Stimulated activated naive CD8-positive, alpha-beta T cell treated with anti-CD3 and anti-CD28 coated beads, Interleukin-15, Interleukin-2, amounts not matched to agents 100 U/mL and 50 U/mL, for 24 hours (primary cell): ENCODE results near the gene RHBDL1.

Experiments used
- ATAC-seq: fragments of 150-1000 bp; cut with Tn5 transposase; one replicate; pipeline ENCODE4 v1.10.0; 2021
- DNase-seq: peaks from one replicate; pipeline ENCODE4 v3.0.0; 2021

The RHBDL1 gene

GRCh38 chr16:637081-638018 lies 38.1 kb upstream of the RHBDL1 start:
- ATAC-seq (peak; percentile 55), DNase-seq (peak; percentile 93)

DNA sequence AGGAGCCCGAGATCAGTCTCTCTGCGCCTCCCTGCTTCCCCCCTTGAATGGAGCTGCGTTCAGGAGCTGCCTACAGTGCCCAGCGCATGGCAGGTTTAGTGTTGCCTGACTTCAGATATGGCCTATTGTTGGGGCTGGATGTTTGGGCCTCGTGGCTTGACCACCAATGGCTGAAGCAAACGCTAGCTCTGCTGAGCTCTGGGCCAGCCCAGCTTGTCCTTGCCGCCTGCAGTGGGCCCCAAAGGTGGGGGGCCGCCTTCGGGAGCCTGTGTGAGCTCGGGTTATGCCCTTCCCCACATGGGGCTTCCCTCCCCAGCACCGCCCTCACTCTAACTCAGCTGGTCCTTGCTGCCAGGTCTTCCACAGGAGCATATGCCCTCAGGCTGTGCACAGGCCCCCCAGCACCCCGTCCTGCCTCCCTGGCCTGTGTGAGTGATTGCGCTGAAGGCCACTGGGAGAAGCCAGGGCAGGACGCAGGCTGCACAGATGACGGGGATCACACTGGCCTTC lies 37.4 kb upstream of the RHBDL1 start:
- DNase-seq (no peak), ATAC-seq (no peak)

- DNase-seq (no peak), ATAC-seq (no peak)
These were observed 36.6 kb upstream of the RHBDL1 start for GRCh38 chr16:638836-639235.

DNA sequence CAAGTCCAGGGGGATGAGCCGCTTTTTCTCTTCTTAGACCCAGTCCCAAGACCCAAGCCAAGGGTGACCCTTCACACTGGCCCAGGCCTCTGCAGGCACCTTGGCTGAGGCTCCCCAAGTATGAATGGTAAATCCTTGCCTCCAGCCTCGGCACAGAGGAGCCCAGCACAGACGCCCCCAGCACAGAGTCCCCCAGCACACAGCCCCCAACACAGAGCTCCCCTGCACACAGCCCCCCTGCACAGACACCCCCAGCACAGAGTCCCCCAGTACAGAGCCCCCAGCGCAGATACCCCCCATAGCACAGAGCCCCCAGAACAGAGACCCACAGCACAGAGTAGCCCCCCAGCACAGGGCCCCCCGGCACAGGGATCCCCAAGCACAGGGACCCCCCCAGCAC lies 34.9 kb upstream of the RHBDL1 start:
- ATAC-seq (no peak), DNase-seq (no peak)

- DNase-seq = peak; percentile 86
- ATAC-seq = peak; percentile 67
These were observed 33.9 kb upstream of the RHBDL1 start, which contains the start of gene MCRIP2 for GRCh38 chr16:641326-642188. TSS of gene MCRIP2 (plus strand) at chr16:641828. CDS start at chr16:641992, 164 bp downstream.

DNA sequence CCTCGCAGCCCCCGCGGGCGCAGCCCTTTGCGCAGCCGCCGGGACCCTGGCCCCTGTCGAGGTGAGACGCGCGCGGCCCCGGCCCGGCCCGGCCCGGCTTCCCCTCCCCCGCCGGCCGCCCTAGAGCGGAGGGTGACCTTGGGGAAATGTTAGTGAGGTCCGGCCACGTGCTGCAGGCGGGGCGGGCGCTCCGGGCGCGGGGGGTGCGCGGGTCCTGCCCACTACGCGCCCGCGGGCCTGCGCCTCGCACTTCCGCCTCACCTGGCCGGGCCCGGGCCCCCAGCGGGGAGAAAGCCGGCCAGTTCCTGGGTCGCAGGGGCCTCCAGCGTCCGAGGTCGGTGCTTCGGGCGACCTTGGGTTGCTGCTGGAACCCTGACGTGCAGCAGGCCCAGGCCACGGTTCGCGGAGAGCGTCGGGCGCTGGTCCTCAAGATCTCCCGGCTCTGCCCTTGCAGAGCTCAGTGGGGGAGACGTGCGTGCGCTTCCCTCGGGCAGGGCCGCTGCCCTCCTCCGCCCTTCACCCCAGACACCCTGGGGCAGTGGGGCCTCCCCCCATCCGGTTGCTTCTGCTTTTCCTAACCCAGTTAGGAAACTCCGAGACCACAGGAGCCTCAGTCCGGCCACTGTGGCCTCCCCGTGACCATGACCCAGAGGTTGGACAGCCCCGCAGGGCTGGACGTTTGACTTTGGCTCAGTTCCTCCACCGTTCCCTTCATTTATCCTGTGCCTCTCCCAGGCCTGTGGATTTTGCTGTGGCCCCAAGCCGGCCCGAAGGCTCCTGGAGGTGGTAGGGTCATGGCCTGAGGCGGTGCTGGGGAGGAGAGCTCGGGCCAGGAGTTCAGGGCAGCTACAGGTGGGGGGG lies 33.1 kb upstream of the RHBDL1 start:
- ATAC-seq (peak; percentile 42), DNase-seq (peak; percentile 63)

DNA sequence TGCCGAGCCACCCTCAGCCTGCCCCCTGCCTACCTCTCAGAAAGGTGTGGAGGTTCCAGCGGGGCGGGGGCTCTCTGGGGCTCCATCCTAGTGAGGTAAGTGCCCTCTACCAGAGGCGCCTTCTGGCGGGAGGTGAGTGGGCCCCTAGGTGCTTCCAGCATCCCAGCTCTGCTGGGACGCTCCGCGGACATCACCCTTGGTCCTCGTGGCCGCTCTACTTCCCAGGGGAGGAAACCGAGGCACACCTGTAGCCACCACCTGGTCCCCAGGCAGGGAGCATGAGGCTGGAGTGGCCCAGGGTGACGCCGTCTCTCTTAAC lies 32.5 kb upstream of the RHBDL1 start:
- ATAC-seq (no peak), DNase-seq (no peak)

DNA sequence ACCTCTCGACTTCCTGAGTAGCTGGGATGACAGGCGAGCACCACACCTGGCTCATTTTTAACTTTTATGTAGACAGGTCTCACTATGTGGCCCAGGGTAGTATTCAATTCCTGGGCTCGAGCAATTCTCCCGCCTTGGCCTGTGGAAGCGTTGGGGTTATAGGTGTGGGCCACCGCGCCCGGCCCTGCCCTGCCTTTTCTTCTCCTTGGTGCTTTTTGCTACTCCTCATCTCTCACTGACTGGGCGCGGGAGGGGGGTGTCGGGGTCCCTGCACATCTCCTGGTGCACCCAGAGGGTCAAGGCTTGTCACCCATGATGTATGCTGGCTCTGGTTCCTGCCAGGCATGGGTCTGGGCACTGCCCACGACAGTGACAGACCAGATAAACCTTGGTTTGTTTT lies 30.9 kb upstream of the RHBDL1 start:
- DNase-seq (no peak), ATAC-seq (no peak)

GRCh38 chr16:645852-646678 lies 29.4 kb upstream of the RHBDL1 start:
- no peak for ATAC-seq
- DNase-seq = no peak

GRCh38 chr16:646679-647172 lies 28.7 kb upstream of the RHBDL1 start:
- DNase-seq = no peak

GRCh38 chr16:647173-647902 lies 28.1 kb upstream of the RHBDL1 start:
- DNase-seq = no peak
- no peak for ATAC-seq

More at GRCh38 chr16:646679-647172, 28.7 kb upstream of the RHBDL1 start:
- ATAC-seq = no peak

DNA sequence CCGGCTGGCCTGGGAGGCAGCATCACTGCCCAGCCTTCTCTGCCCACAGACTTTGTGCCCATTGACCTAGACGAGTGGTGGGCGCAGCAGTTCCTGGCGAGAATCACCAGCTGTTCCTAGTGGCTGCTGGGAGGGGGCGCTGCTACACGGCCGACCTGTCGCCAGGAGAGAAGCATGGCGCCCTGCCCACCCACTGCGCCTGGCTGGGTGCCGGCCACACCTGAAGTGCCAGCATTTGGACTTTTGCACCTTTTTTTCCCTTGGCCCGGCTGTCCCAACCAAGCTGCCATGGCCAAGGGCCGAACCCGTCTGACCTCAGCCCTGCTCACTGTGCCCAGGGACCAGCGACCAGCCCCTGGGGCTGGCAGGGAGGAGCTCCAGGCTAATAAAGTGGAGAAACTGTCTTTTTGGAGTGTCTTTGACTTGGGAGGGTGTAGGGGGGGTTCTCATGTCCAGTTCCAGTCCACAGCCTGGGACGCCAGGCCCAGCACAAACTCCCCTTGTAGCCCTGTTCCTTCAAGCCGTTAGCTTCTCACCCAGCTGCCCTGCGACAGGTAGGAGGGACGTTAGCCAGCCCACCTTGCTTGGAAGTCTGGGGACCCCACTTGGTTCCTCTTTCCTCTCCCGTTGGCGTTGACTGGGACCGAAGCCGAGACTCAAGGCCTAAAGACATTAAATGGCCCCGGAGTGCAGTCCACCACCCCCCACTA lies 27.2 kb upstream of the RHBDL1 start:
- DNase-seq (peak; percentile 78), ATAC-seq (peak; percentile 16)

DNA sequence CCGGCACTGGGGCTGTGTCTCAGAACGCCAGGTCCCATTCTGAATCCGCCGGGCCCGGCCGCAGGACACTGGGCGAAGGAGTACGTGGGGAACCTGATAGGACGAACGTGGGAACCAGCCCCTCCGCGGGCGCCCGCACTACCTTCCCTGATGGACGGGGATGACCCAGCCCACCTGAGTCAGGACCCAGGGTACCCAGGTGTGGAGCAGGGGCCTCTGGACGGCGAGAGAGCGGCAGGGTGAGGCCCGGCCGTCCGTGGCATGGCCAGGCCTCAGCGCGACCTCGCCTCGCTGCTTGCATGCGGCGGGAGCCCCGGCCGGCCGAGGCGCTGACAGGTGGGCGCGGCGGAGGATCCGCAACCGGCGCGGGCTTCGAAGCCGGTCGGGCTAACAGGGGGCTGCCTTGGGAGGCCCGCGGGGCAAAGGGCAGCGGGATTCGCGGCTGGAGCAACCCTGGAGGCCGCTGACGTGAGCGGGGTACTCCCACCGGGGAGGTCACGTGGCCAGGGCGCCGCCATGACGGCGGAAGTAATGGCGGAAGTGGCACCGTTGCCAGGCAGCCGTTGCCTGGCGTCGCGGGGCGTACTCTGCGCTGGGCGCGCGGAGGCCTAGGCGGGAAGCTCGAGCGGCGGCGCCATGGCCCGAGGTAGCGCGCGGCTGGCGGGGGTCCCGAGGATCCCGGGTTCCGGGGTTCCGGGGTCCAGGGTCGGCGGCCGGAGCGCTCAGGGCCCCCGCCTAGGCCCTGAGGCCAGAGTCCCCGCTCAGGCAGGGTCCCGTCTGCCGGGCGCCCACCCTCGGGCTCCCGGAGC lies 26.5 kb upstream of the RHBDL1 start, which contains the start of gene WDR90:
Gene WDR90 (plus strand): TSS at position 585 of the 809 bp plus-strand sequence. CDS start 52 bp downstream, at position 637.
- peak; percentile 96 for DNase-seq

DNA sequence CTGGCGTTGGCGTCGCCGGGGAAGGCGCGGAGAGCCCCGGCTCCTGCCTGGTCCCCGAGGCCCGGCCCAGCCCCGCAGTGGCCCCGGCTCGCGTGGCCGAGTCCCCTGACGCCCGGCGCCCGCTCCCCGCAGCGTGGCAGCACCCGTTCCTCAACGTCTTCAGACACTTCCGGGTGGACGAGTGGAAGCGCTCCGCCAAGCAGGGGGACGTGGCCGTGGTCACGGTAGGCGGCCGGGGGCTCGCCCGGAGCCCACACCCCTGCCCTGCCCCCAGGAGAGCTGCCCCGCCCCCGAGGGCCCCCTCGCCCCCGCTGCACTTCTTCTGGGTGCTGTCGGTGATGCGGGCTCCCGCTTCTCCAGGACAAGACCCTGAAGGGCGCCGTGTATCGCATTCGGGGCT lies 25.8 kb upstream of the RHBDL1 start:
- ATAC-seq = no peak
- DNase-seq = peak; percentile 41

More for the DNA sequence above, 26.5 kb upstream of the RHBDL1 start, which contains the start of gene WDR90:
- peak; percentile 89 for ATAC-seq

DNA sequence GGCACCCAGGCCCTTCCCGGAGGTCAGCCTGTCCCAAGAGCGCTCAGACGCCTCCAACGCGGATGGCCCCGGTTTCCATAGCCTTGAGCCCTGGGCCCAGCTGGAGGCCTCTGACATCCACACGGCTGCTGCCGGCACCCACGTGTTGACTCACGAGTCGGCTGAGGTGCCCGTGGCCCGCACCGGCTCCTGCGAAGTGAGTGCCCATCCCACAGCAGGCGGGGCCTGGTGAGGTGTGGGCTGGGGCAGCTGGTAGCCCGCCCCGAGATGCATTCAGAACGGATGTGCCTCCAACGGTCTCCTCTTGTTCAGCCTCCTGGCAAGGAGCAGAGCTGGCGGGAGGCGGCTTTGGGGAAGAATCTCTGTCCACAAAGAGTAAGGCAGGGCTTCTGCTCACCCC lies 23.6 kb upstream of the RHBDL1 start:
- no peak for DNase-seq
- no peak for ATAC-seq

- ATAC-seq (no peak), DNase-seq (no peak)
These were observed 22.8 kb upstream of the RHBDL1 start for GRCh38 chr16:652454-653305.

GRCh38 chr16:654034-654433 lies 21.4 kb upstream of the RHBDL1 start:
- ATAC-seq = no peak
- no peak for DNase-seq
